Tongue (tissue), 3 donors: ENCODE data around the gene DEPDC4. TPM values are rescaled to one million over a fixed set of nuclear protein-coding genes. Genes with fewer than 3 reads are reported as not detected.

Source experiments
- DNase-seq: peaks from one replicate; pipeline ENCODE4 v3.0.0-alpha.2; 2015
- small RNA-seq: library from RNA; depleted of rRNA; stranded (forward); fragments of <200 nt; gene quantifications from one replicate; pipeline ENCODE3, GENCODE V24; 2014; ENCODE audit warnings: low replicate concordance
- total RNA-seq: library from RNA; depleted of rRNA; stranded (reverse); fragments of >200 nt; gene quantifications from one replicate; pipeline ENCODE4 v1.2.3, GENCODE V29; 2014

DEPDC4 gene
- total RNA-seq, 1 donor from 2014 or later = 0.82 TPM

DNA sequence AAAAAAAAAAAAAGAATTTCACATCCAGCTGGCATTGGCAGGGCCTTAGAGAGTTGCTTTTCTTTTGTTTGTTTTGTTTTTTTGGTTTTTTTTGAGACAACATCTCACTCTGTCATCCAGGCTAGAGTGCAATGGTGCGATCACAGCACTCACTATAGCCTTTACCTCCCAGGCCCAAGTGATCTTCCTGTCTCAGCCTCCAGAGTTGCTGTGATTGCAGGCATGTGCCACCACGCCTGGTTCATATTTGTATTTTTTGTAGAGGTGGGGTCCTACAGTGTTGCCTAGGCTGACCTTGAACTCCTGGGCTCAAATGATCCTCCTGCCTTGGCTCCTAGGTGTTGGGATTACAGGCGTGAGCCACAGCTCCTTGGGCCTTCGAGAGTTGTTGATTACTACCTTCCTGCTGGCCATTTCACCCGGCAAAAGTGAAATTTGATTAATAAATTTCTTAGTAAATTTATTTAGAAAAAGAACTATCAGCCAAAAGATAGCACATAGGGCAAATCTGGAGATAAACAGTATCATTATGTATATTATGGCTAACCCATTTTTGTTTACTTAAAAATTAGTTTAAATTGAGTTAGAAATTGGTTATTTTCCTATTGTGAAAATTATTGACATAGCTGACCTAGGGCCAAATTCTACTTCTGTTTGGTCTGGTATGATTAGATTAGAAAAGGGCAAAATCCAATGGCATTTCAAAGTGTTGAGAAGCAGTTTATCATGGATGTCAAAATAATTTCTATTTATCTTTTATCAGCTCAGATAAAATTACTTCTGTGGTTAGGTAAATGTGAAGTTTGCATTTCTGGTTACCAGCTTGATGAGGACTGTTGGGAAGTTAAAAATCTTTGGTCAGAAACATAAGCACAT lies 53.6 kb downstream of the DEPDC4 start:
- DNase-seq = no peak

DNA sequence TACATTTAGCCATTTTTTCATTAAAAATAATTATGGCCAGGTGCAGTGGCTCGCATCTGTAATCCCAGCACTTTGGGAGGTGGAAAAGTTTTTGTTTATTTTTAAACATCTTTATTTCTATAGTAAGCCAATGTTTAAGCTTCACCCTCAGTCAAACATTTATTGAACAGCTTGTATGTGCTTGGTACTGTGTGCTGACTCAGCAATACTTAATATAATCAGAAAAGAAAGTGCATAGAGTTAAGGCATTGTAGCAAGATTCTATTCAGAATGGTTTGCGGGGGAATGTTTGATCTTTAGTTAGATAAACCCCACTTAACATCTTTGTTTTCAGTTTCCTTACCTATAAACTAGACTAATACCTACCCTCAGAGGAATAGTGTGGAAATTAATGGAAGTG lies 55.2 kb downstream of the DEPDC4 start:
- DNase-seq = no peak

DNA sequence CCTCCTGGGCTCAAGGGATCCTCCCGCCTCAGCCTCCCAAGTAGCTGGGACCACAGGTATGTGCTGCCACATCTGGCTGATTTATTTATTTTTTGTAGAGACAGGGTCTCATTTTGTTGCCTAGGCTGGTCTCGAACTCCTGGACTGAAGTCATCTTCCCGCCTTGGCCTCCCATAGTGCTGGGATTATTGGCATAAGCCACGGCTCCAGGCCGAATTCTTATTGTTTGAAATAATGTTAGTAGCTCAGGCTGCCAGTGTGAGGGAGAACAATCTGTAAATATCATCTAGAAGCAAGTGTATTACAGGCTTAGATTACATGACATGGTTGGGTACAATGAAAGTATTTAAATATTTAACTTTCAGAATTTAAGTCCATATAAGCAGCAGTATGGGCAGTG lies 58.0 kb downstream of the DEPDC4 start:
- no peak for DNase-seq

DNA sequence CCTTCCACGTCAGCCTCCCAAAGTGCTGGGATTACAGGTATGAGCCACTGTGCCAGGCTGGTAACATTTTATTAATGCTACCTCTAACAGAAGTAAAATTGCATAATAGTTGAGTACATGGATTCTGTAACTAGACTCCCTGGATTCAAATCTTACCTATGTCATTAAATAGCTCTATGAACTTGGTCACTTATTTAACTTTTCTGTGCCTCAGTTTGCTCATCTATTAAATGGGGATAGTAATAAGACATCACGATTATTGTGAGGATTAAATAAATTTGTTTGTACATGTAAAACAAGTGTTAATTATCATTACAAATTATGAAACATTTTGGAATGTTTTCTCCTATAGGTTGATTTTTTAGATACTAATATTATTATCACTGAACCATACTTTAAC lies 59.6 kb downstream of the DEPDC4 start:
- no peak for DNase-seq

DNA sequence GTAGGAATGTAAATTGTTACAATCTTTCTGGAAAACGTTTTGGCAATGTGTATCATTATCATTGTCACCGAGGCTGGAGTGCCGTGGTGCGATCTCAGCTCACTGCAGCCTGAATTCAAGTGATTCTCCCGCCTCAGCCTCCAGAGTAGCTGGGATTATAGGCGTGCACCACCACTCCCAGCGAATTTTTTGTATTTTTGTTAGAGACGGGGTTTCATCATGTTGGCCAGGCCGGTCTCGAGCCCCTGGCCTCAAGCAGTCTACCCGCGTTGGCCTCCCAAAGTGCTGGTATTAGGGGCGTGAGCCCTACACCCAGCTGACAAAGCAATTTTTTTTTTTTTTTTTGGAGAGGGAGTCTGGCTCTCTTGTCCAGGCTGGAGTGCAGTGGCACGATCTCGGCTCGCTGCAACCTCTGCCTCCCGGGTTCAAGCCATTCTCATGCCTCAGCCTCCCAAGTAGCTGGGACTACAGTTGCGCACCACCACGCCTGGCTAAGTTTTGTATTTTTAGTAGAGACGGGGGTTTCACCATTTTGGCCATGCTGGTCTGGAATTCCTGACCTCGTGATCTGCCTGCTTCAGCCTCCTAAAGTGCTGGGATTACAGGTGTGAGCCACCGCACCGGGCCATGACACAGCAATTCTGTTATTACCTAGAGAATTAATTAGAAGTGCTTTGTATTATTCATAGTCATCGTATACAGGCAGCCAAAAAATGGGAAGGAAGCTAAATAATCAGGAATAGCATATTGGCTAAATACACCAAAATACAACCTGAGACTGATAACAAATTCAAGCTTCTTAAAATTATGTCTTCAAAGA lies 65.1 kb downstream of the DEPDC4 start:
- no peak for DNase-seq

DNA sequence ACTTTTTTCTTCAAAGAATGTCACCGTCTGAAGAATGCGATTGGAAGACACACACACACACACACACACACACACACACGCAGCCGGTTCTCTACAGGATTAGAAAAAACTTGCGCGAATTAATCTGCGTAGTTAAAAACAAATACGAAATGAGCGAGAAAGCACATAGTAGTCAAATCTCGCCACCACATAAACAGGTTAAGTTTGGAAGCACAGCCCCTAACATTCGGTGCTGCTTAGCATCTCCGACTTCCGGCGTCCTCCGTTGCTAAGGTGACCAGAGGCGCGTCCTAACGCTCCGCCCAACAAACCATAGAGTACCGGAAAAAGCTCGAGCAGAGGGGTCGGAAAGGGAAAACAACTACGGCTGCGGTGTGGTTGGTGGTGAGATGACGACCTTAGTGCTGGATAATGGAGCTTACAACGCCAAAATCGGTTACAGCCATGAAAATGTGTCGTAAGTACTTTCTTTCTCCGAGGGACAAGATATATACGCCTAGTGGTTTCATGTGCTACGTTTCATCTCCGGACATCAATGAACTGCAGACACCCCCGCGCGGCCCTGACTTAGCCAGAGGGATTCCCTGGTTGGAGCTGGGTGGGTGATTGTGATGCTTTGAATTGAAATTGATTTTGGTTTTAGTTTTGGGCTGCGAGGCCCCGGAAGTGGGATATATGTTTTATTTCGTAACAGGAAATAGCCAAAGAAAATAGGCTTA lies 66.3 kb downstream of the DEPDC4 start, which contains the start of gene ACTR6:
ACTR6 (plus strand) TSS at position 353 of the 719 bp plus-strand sequence; CDS start at position 390, 37 bp downstream.
- peak; percentile 99 for DNase-seq

DNA sequence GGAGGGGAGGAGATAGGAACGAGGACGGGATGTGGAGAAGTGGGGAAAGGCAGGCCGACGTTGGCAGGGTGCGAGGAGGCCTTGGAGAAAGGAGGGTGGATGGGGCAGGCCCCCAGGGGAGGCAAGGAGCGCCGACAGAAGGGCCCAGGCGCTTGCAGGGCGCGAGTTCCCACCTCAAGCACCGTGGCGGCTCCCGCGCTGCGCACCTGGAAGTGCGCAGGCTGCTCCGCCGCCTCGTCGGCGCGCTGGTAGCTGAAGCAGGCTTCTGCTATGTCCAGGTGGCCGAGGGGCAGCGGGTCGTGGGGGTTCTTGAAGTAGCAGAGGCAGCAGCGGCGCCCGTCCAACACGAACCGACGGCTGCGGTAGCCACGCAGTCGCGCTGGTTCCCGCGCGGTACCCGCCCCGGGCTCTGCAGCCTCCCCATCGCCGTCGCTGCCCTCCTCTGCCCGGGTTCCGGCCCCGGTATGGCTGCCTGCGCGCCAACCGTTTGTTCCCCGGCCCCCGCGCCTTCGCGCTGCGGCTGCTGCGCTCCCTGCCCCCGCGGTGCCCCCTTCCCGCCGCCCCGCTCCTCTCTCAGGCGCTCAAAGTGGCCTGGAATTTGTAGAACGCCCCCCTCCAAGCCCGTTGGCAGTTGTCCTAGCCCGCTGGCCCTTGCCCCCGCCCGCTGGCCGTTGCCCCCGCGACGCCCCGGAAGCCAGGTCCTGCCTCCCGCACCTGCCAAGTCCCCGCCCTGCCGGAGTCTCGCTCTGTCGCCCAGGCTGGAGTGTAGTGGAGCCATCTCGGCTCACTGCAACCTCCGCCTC lies 67.3 kb downstream of the DEPDC4 start:
- DNase-seq = peak; percentile 57

DNA sequence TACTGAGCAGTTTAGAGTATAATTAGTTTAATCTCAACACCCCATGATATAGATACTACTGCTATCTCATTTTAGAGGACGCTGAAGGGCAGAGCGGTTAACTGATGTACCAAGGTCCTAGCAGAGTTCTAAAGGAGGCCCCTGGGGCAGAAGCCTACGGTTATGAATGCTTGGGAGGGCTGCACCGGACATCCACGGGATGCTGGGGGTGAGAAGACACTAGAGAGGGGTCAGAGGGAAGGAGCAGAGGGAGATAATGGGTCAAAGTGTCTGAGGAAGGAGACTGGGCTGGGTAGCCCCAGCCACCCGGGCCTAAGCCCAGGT lies 67.9 kb downstream of the DEPDC4 start:
- no peak for DNase-seq

DNA sequence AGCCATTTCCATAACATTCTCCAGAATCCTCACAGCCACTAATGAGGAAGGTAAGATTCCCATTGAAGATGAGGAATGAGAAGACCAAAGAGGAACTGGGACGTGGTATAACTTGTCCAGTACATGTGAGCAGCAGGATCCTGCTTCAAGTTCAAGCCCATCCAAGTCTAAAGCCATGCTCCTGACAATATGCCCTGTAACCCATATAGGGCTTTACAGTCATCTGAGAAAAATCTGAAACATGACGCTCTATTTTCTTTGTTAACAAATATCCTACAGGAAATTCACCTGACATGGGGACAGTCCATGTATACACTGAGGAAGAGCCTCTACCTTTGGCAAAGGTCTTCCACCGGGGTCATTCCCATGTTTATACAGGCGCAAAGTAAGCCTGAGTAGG lies 69.4 kb downstream of the DEPDC4 start:
- no peak for DNase-seq

DNA sequence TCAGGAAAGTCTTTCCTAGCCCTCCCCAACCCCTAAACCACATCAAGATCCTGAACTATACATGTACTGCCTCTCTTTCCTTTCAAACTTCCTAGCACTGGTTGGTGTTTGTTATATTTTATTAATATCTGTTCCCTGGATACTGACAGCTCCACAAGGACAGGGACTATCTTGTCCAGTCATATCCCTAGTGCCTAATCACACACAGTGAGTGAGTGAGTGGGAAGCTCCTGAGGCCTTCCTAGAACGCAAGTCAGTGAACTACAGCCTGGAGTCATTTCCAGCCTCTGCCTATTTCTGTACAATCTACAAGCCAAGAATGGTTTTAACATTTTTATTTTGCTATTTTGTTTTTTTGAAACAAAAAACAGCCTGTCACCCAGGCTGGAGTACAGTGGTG lies 73.8 kb downstream of the DEPDC4 start:
- no peak for DNase-seq

Small RNA genes within 50 kb of the gene (small RNA-seq; reads per million reads assigned to genes)
- not detected for gene RF00019

Other genes starting within 250 kb of the DEPDC4 start
- gene BLTP3B, start 124.2 kb downstream of the DEPDC4 start, total RNA-seq = 29.6 TPM
- 12.5 TPM for gene ACTR6, start 66.3 kb downstream of the DEPDC4 start, total RNA-seq
- 72.3 TPM for gene SCYL2, start 98 bp upstream of the DEPDC4 start, total RNA-seq
- gene SLC17A8, start 90.0 kb upstream of the DEPDC4 start, total RNA-seq = 3.2 TPM
- 0.92 TPM for gene NR1H4, start 206.8 kb upstream of the DEPDC4 start, total RNA-seq